HG02885 (cell line): Measurements from ENCODE around the gene BST1.
A peak's percentile ranks its signal among the peaks of the same experiment; 100 is the strongest.
"Not testable (repeated sequence)": the region's sequence is repeated elsewhere in the genome, so short reads cannot be mapped to it uniquely, and the experiment has no call there.

Experiments used
- ATAC-seq: cut with Tn5 transposase; IDR thresholded peaks from one replicate; pipeline ENCODE4 v1.9.1; 2021; ENCODE audit warnings: mild to moderate bottlenecking; ENCODE audit not compliant: unreplicated experiment, poor library complexity

Gene BST1

DNA sequence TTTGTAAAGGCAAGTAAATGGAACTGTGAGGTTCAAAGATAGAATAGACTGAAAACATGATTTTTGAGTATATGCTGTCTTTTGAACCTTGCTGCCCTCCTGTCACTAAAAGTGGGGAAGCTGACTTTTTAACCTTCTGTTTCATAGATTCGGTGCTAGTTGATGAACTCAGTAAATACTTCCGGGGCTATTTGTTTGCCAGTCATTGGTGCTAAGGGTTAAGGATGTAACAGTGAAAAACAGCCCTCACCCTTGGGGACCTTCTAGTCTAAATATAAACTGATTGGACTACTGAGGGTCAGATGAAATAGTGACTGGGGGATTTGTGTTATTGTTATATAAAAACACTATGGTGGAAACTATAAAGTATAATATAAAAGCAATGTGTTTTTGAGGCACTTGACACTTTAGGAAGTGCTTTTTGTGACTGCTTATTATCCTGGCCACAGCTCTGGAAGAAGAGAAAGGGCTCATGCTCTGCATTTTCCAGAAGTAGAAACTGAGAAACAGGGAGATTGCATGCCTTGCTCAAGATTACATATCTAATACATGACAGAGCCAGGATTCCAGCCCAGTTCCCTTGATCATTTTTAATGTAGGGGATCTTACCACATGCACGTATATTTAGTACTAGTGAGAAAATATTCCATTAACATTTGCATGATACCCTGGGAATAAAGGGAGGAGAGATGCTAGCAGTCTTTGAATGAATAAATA lies 3.9 kb downstream of the BST1 start:
- ATAC-seq, result no peak

DNA sequence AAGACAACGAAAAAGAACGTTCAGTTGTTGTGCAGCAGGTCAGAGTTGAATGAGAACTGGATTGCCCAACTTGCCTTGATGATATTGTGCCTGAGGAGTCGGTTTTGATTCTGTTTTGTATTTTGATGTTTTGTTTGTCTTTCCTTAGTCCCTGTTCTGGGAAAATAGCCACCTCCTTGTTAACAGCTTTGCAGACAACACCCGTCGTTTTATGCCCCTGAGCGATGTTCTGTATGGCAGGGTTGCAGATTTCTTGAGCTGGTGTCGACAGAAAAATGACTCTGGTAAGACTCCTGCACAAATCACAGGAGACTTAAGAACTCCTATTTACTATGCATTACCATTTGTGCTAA lies 4.5 kb downstream of the BST1 start:
- no peak for ATAC-seq

DNA sequence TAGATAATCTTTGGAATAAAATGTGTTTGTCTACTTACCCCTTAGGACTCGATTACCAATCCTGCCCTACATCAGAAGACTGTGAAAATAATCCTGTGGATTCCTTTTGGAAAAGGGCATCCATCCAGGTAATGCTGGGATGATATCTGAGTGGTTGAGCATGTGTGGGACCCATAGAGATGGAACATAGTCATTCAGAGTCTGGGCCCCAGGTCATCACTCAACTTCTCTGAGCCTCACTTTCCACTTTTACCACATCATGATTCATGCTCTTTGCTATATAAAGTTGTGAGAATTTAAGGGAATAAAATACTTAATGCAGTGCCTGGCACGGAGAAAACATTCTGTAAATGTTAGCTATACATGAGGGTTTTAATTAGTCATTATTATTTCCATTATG lies 8.9 kb downstream of the BST1 start:
- no peak for ATAC-seq

DNA sequence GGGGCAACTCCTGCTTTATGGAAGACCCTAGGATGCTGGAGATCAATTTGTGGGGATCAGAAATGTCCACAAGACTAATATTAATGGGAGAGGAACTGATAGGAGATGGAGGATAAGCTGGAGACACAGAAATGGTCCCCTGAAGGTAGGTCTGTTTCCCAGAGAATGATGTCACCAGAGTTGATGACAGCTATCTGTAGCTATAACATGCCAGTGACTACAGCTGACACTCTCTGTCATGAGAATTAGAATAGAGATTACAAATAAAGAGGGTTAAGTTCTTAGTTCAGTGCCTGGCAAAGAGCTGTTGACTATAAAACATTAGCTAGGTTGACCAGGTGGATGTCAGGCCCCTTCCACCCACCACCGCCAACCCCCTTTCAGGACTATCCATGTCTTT lies 9.3 kb downstream of the BST1 start:
- no peak for ATAC-seq

DNA sequence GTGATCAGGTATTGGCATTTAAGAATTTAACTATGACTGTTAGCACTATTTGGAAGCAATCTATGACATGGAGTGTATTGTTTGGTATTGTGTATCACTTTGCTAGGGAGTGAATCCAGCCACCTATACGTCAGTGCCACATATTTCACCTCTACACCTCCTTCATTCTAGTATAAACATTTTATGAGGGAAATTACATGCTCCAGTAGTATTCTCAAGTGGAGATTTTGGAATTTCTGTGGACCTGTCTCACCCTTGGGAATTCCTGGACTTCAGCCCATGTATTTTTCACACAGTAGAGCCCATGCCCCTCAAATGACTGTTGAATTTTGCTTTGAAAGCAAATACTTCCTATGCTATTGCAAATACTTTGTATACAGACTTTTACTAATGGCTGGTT lies 11.3 kb downstream of the BST1 start:
- ATAC-seq, result no peak

DNA sequence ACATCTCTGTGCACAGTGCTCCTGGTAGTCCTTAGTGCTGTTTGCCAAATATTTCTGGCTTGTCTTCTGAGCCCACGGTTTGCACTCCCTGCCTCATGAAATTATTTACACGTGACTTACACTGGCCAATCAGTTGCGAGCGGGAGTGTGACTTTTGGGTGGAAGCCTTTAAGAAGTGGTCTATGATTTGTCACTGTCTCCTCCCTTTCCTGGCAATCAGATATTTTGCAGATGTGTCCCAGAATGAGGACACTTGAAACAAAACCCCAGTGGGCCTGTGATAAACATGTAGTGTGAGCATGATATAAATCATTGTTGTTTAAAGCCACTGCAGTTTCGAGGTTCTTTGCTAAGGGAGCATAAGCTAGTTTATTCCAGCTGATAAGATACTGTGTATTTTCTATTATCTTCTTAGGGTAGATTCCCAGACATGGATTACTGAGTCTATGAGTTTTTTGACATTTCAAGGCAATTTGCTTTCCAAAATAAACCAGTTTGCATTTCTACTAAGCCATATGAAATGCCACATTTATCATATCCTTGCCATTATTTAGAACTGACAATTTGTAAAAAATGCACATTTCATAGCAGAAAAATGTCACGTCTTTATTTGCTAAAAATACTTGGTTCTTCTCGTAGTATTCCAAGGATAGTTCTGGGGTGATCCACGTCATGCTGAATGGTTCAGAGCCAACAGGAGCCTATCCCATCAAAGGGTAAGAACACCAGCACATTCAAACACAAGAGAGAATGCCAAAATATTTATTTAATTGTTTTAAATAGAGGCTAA lies 12.0 kb downstream of the BST1 start:
- ATAC-seq, result no peak

DNA sequence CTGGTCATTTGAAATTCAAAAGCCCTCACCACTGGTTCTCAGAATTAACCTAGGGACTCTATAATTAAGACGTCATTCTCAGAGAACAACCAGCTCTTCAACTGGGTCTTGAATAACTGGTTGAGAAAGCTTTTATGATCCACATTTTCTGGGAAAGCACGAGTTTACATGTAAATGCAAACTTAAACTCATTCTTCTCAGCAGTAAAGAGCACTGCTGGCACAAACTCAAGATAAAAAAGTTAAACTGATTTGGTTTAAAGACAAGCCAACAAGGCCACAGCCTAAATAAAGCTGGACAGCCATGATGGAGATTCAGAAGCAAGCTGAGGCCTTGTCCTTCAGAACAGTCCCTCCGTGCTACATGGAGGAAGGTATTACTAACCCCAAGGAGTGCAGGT lies 13.2 kb downstream of the BST1 start:
- ATAC-seq, result no peak

DNA sequence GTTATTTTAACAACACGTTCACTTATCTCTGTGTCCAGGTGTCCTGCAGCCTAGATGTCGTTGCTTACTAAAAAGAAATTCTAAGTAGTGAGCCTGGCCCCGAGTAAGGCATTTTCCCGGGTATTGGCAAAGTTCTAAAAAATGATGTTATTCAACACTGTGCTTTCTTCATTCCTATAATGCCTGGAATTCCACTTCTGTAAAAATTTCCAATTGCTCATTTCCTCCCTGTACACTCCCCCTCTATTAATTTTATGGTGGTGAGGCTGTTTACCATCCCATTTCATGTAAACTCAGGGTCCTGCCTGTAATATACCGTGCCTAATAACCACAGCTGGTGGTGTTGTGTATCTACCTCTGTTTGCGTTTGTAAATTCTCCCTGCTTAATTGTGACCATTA lies 14.2 kb downstream of the BST1 start:
- ATAC-seq, result no peak

DNA sequence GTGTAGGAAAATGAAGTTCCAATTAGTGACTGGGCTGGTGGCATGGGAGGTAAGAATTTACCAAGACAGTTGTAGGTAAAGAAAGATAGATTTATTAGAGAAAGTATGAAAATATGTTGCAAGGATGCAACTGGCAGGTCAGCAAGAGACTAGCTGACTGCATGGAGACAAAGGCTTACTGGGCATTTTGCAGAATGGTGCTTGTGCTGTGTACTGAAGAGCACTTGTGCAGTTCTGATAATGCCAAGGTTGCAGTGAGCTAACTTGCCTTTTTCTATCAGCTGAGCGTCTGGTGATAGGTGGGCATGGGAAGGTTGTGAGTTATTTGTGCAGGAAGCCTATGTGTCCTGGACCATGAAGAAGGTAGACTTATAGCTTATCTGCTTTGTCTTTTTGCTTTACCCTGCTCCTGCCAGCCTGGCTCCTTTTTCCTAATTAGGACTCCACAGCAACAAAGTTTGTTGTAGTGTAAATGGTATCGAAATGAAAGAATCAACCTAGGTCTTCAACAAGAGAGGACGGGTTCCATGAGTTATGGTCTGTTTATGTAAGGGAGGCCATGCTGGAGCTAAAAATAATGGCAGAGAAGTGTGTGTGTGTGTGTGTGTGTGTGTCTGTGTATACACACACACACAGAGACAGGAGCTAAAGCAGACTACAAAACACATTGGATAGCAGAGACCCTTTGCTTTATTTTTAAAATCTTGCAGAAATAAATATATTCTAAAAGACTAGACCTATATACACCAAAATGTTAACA lies 15.0 kb downstream of the BST1 start:
- no peak for ATAC-seq

DNA sequence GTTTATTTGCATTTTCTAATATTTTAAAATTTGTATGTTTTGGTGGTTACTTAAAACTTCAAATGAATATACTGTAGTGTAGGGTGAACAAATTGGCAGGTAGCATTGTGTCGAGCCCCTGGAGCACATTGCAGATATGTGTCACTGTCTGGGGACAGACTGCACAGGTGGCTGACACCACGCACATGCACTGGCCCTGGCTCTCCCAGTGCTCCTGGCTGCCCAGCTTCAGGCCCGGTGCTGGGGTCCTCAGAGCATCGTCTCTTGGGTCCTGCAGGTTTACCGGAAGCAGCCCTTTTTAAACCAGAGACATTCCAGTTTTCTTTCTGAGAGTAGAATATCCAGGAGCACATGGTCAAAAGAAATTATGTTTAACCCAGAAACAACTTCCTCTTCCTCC lies 15.6 kb downstream of the BST1 start:
- ATAC-seq, result no peak

DNA sequence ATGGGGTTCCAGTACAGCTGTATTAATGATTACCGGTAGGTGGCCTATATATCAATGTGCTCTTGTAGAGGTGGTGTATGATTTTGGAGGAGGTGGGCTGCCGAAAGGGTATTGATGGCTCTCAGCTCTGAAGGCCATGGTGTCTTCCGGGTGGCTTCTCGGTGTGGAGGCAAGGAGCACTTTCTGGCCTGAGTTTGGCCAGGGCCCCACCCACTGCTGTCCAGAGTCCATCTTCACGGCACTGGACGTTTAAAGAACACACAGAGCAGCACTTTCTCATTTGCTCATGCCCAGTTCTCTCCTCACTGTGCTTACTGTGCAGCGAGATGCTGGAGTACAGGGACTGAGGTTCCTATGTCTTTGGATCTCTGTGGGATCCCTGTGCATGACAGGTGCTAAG lies 16.1 kb downstream of the BST1 start:
- ATAC-seq, result no peak

DNA sequence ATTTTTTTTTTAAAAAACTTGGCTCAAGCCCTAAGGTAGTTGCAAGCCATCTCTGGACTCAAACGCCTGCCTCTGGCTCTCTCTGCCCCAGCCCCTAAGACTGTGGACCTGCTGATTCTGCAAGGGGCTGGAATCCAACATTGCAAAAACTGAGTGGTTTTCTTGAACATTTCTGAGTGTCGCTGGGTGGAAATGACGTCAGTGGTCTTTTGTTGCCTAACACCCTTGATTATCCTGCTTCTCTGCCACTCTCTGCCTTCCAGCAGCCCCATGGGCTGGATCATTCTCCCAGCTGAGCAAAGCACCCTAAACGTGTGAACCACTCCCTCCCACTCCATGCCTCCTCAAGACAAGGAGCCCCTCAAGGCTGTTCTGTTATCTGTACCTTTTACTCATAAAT lies 16.6 kb downstream of the BST1 start:
- no peak for ATAC-seq

DNA sequence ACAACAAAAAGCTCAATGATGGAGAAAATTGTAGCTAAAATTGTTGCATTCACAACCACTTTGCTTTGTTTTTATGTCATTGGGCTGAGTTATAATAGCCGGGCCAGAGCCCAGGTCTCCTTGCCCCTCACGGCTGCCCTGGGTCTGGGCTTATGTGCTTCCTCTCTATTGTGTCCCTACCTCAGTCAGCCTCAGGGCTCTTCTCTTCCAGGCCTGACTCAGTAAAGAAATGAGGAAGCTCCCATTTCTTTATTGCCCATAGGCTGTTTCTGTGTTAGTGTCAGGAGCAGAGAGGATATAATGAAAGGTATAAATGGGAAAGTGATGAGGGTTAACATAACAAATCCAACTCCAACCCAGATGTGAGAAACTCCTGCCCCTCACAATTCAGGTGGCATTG lies 18.0 kb downstream of the BST1 start:
- ATAC-seq, result no peak

DNA sequence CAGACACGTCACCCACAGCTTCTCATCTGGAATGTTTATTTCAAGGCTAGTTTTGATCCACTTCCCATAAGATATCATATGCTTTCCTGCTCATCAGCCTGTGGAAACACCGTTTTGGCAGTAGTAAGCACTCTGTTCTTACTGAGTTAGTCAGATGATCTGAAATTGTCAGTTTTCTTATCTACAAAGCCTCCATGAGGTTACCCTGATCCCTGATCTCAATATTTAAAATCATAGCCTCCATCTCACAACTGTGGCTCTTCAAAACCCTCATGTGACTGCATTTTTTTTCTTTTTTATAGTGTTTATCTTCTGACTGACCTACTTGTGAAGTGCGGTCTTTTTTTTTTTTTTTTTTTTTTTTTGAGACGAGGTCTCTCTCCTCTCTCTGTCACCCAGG lies 22.7 kb downstream of the BST1 start:
- no peak for ATAC-seq

DNA sequence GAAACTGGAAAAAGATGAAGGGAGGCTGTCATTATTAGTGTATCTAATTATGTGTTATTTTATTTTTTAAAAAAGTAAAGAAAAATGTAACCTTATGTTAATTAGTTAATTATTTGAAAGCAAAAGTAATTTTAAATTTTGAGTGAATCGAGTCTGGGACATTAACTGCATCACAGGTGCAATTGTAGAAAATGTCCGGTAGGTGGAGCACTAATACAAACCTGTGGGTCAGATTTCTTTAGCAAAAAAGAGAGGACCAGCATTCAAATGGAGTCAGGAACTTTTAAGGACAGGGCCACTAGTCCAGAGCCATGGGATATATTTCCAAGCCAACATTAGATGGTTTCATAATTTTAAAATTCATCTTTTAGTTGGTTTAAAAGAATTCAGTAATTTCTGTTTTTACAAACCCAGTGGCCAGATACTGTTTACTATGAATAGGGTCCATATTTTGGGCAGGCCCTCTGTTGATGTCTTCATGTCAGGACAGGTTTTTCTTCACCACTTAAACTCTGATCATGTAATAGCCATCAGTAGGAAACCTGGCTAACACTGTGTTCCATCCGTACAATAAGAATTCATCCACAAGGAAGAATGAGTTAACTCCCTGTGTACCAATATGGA lies 27.2 kb downstream of the BST1 start:
- ATAC-seq, result peak; percentile 73

DNA sequence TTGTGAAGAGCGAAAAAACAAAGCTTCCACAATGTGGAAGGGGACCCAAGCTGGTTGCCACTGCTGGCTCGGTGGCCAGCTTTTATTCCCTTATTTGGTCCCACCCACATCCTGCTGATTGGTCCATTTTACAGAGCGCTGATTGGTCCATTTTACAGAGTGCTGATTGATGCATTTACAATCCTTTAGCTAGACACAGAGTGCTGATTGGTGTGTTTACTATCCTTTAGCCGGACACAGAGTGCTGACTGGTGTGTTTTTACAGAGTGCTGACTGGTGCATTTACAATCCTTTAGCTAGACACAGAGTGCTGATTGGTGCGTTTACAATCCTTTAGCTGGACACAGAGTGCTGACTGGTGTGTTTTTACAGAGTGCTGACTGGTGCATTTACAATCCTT lies 30.2 kb downstream of the BST1 start:
- ATAC-seq, result not testable (repeated sequence)

DNA sequence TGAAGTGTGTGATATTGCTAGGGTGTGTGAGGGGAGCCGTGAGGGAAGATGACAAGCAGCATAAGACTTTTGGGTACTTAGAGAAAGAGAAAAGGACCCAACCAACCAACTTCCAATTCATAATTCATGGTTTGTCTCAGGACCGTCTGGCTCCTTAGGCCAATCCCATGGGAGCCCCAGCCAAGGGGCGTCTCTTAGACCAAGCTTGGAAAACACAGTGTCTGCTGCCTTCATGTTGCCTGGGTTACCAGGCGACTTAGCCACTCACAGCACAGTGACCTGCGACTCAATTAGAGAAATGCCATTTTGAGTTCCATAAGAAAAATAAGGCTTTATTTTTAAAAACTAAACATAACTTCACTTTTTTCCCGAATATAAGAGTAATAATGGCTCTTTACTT lies 32.7 kb downstream of the BST1 start:
- no peak for ATAC-seq

DNA sequence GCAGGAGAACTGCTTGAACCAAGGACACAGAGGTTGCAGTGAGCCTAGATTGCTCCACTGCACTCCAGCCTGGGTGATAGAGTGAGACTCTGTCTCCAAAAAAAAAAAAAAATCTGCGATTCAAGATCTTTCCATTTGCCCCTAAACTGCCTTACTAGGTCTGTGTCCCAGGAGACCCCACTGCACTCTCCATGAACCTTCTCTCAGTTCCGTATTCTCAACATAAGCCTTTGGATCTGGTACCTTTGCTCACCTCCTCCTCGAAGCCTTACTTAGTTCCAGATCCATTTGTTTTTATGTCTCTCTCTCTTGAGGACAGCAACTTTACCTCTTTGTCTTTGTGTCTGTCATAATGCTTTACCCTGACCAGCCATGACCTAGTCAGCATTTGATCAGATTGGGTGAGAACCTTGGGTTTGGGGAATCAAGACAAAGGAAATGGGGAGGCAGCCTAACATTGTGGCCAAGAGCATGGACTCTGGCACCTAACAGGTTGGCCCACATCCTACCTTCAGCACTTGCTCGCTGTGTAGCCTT lies 33.7 kb downstream of the BST1 start:
- ATAC-seq, result no peak

DNA sequence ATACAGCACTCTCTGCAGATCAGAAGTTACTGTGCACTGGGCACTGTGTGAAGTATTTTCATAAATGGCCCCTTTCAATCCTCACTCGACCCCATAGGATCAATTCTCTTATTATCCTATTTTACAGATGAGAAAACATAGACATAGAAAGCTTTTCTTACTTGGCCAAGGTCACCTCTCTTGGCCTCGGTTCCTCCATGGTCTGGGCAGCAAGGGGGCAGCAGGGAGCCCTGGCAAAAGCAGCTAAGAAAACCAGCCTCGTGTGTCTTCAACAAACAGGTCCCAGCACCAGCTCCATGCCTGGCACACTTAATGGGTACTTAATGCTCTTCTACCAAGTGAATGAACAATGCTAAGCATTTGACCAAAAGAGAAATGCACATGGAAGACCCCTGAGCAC lies 34.4 kb downstream of the BST1 start:
- ATAC-seq, result no peak

DNA sequence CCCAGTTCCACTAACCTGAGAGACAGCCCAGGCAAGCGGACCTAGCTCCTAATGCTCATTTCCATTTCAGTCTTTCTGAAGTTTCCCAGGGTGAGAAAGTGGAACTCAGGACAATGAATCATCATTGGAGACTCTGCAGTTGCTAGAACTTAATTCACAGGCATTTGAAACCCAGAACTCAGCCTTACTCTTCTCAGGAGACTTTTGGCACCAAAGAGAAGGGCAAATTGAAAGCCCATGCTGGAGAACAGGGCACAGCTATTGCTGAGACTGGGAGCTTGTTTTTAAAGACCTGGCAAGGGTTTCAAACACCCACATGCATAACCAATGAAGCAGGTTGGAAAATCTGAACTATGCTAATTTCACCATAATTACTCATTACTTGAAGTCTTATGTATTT lies 36.0 kb downstream of the BST1 start:
- no peak for ATAC-seq
